HG03280 (cell line): Measurements from ENCODE around the gene HCAR2.
"Not testable (repeated sequence)": the region's sequence is repeated elsewhere in the genome, so short reads cannot be mapped to it uniquely, and the experiment has no call there.

ENCODE experiments used
- ATAC-seq: cut with Tn5 transposase; IDR thresholded peaks from one replicate; pipeline ENCODE4 v1.9.1; 2021; ENCODE audit warnings: mild to moderate bottlenecking, moderate library complexity; ENCODE audit not compliant: unreplicated experiment

Gene HCAR2

DNA sequence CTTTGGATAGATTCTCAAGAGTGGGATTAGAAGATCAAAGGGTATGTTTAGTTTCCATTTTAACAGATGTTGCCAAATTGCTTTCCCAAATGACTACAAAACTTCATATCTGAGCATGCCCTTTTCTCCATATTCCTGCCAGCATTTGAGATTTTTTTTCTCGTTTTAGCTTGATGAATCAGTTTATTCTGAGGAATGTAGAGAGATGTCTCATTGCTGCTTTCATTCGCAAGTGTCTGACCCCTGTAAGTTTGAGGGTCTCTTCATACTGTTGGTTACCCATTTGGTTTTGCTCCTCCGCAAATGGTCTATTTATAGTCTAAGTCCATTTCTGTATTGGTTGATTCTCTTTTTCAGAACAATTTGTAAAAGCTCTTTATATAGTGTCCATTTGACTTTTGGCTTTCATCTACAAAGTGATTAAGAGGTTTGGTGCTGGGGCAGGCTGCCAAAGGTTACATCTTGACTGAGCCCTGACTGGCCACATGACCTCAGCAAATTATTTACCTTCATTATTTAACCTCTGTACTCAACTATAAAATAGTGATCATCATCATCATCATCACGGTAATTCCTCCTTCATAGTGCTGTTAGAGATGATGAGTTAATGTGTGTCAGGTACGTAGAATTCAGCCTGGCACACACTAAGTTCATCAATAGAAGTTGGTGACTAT lies 33.6 kb downstream of the HCAR2 start:
- no peak for ATAC-seq

DNA sequence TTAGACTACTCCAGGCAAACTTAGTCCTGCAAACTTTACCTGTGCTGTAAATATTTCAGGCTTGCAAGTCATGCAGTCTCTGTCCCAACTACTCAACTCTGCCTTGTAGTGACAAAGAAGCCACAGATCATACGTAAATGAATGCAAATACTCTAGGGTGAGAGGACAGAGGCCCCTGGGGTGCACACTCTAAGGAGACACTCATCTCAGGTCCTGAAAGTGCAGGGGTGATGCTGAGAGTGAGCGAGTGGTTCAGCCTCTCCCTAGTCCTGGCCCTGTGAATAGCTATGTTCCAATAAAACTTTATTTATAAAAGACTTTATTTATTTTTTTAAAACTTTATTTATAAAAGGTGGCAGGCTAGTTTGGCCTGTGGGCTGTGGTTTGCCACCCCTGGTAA lies 34.9 kb downstream of the HCAR2 start:
- ATAC-seq = no peak

GRCh38 chr12:122665759-122666158 lies 37.4 kb downstream of the HCAR2 start:
- no peak for ATAC-seq

- ATAC-seq = no peak
Observed at GRCh38 chr12:122665349-122665748, 37.8 kb downstream of the HCAR2 start.

- no peak for ATAC-seq
Observed at GRCh38 chr12:122661938-122662337, 41.2 kb downstream of the HCAR2 start.

- ATAC-seq = no peak
Observed at GRCh38 chr12:122661246-122661645, 41.9 kb downstream of the HCAR2 start.

- no peak for ATAC-seq
Observed at GRCh38 chr12:122659579-122659978, 43.6 kb downstream of the HCAR2 start.

GRCh38 chr12:122656298-122656697 lies 46.9 kb downstream of the HCAR2 start:
- no peak for ATAC-seq

DNA sequence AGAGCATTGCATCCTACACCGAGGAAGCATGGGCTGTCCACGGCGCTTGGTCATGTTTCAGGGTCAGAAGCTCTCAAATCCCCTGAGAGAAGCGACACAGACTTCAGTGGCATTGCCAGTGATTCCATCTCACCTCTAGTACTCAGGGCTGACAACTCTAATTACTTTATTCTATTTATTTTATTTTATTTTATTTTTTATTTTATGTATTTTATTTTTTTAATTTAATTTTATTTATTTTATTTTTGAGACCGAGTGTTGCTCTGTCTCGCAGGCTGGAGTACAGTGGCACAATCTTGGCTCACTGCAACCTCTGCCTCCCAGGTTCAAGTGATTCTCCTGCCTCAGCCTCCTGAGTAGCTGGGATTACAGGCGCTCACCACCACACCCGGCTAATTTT lies 49.9 kb downstream of the HCAR2 start:
- ATAC-seq = not testable (repeated sequence)

DNA sequence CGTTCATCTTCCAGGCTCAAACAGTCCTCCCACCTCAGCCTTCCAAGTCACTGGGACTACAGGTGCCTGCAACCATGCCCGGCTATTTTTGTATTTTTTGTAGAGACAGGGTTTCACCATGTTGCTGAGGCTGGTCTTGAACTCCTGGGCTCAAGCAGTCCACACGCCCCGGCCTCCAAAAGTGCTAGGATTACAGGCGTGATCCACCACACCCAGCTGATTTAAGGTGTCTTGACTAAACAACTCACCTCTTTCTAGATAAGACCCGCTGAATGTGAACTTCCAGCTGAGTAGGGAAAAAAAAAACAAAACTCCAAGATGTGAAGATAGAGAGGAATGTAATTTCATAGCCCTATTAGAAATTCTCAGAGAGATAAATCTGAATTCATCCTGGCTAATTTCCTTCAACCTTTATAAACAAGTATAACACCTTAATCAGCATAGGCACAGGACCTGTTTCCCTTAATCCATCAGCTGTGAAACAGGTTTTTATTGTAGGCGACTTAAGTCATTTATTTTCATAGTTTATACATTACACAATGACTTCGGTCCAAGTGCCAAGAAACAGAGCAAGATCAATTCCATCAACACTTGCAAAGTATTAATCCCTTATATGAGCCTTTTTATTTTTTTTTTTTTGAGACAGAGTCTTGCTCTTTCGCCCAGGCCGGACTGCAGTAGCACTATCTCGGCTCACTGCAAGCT lies 51.5 kb downstream of the HCAR2 start:
- ATAC-seq = no peak
